Activated T-helper 9 cell treated with anti-CD3 and anti-CD28 coated beads, Interleukin-2, amount 50 U/mL, for 16 hours (primary cell): ENCODE results near the gene FUZ.
"Not testable (repeated sequence)": the region's sequence is repeated elsewhere in the genome, so short reads cannot be mapped to it uniquely, and the experiment has no call there.

Experiments used
- DNase-seq: peaks from one replicate; pipeline ENCODE4 v3.0.0-alpha.2; 2020; ENCODE audit warnings: low read depth

Gene FUZ

DNA sequence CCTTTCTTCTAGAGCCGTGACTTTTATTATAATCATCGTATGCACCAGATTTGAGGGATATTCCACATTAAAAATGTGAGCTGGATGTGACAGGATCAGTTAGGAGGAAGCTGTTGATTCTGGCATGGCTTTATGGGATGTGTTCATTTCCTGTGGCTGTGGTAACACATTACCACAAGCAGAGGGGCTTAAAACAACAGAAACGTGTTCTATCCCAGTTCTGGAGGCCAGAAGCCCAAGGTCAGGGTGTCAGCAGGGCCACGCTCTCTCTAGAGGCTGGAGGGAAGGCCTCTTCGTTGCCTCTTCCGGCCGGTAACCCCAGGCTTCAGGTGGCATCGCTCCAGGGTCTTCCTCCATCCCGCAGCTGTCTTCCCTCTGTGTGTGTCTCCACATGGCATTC, 19.5 kb upstream of the FUZ start:
- no peak for DNase-seq

DNA sequence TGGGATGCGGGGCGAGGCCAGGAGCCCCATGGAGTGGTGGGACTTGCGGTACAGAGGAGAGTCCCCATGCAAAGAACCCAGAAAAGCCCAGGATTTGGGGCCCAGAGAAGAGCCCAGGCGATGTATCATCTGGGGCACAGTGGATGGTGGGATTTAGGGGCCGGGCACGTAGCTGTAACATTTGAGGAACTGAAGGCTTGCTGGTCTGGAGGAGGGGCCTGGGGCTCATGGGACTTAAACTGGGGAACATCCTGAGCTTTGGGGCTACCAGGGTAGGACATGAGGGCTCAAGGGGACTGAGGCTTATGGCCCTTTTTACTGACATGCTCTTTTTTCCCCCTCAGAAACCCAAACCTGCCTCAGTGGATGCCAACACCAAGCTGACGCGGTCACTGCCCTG, 18.5 kb upstream of the FUZ start:
- DNase-seq: no peak

DNA sequence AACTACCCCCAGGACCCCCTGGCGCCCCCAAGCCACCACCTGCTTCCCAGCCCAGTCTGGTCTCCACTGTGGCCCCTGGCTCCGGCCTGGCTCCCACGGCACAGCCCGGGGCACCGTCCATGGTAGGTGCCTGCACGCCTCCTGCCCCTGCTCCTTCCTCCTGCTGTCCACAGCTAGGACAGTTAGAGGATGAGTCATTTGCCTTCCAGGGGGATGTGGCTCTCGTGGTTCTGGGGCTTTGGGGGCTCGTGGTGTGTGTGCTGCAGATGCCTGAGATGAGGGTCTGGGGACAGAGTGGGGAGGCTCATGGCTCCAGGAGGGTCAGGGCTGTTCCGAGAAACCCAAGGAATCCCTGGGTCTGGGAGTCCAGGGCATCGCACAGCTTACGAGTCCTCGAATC, 17.7 kb upstream of the FUZ start:
- no peak for DNase-seq

DNA sequence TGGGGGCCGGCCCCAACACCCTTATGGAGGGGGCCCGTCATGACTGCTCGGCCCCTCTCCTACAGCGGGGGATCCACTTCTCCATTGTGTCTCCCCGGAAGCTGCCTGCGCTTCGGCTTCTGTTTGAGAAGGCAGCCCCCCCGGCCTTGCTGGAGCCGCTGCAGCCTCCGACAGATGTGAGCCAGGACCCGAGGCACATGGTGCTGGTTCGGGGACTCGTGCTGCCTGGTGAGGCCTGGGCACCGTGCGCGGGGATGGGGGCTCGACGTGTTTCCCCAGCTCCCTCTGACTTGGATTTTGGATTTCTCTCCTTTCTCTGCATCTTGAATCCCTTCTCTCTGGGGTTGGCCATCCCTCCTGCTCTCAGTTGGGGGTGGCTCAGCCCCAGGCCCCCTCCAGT, 16.6 kb upstream of the FUZ start:
- DNase-seq: no peak

DNA sequence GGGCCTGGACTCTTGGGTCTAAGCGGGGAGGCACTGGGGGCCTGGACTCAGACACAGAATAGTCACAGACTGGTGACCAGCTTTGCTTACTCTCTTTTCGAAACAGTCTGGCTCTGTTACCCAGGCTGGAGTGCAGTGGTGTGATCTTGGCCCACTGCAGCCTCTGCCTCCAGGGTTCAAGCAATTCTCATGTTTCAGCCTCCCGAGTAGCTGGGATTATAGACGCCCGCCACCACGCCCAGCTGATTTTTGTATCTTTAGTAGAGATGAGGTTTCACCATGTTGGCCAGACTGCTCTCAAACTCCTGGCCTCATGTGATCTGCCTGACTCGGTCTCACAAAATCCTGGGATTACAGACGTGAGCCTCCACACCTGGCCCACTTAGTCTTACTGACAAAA, 16.1 kb upstream of the FUZ start:
- no peak for DNase-seq

DNA sequence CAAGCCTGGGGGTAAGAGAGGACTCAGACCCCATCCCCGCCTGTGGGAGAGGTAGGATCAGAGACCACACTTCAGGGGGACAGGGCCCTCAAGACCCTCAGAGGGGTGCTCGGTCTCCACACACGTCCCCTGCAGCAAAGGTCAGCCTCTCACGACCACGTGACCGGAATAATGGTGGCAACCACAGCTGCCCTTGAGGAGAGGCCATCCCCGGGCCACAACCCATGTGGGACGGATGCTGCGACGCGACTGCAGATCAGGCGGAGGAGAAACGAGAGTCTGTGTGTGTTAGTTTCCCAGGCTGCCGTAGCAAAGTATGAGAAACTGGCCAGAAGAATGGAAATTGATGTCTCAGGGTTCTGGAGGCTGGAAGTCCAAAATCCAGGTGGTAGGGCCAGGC, 13.9 kb upstream of the FUZ start:
- no peak for DNase-seq

DNA sequence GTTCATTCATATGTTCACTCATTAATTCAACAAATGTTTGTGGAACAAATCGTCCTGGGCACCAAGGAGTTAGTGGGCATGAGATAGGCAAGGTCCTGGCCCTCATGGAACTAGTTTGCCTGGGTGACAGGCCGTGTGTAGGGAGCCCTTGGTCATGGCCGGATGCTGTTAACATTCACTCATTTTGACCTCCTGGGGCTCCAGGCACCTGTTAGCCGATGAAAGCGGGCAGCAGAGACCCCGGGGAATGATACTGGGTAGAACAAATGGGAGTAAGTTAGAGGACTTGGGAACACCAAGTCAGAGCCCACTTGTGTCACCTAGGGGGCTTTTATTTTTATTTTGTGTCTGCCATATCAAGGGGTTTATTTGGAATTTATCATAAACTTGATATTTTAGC, 11.6 kb upstream of the FUZ start:
- no peak for DNase-seq

DNA sequence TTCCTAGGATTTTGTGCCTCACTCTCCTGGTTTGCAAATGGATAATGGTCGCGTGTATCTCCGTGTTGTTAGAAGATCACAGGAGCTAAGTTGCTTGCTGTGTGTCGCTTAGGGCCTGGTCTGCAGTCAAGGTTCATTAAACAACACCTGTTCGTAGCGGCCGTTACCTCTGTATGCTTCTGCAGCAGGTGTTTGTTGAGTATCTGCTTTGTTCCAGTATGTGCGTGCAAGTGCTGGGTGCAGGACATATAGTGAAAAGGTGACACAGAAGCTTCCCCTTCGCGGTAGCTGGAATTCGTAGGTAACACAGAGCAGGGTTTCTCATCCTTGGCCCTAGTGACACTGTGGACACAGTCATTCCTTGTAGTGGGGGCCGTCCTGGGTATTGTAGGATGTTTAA, 10.4 kb upstream of the FUZ start:
- no peak for DNase-seq

DNA sequence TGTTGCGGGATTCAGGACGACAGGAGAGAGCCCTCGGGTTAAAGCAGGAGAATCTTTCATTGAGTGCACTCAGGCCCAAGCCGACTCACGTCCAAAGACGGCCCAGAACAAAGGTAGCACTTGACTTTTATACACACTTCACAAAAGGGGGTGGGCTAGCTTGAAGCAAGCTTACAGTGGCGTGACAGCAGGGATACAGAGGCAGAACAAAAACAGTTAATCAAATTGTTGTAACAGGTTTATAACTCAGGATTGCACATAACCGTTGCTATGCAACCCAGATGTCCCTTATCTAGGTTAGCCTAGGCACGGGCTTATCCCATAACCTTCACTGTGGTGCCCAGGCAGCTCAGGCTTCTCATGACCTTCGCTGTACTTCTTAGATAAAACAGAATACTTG, 7.0 kb upstream of the FUZ start:
- no peak for DNase-seq

DNA sequence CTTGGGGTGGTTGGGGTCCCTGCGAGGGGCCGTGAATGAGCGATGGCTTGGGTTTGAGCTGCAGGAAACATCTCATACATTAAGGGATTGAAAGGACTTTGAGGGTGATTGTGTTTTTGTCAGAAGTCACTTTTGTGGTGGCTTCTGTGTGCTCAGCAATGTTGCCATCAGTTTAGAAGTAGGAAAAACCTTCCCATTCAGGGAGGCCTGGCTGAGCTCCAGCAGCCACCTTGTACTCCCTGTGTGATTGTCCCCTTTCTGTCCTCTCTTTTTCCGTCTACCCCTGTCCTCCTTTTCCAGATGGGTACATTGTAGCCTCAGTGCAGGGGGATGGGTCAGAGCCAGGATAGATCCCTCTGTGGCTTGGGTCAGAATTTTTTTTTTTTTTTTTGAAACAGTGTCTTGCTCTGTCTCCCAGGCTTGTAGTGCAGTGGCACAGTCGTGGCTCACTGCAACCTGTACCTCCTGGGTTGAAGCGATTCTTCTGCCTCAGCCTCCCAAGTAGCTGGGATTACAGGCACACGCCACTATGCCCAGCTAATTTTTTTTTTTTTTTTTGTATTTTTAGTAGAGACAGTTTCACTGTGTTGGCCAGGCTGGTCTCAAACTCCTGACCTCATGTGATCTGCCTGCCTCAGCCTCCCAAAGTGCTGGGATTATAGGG, 6.5 kb upstream of the FUZ start:
- not testable (repeated sequence) for DNase-seq

DNA sequence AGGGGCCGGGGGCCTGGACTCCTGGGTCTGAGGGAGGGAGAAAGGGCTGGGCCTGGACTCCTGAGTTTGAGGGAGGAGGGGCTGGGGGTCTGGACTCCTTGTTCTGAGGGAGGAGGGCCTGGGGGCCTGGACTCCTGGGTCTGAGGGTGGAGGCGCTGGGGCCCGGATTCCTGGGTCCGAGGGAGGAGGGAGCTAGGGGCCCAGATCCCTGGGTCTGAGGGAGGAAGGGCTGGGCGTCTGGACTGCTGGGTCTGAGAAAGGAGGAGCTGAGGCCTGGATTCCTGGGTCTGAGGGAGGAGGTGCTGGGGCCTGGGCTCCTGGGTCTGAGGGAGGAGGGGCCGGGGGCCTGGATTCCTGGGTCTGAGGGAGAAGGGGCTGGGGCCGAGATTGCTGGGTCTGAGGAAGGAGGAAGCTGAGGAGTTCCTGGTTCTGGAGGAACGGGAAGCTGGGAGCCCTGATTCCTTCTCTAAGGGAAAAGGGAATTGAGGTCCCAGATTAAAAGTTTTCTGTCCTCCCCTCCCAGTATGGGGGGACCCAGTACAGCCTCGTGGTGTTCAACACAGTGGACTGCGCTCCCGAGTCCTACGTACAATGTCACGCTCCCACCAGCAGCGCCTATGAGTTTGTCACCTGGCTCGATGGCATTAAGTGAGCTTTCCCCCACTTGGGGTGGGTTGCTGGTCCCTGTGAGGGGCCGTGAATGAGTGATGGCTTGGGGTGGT, 5.7 kb upstream of the FUZ start:
- DNase-seq: no peak

DNA sequence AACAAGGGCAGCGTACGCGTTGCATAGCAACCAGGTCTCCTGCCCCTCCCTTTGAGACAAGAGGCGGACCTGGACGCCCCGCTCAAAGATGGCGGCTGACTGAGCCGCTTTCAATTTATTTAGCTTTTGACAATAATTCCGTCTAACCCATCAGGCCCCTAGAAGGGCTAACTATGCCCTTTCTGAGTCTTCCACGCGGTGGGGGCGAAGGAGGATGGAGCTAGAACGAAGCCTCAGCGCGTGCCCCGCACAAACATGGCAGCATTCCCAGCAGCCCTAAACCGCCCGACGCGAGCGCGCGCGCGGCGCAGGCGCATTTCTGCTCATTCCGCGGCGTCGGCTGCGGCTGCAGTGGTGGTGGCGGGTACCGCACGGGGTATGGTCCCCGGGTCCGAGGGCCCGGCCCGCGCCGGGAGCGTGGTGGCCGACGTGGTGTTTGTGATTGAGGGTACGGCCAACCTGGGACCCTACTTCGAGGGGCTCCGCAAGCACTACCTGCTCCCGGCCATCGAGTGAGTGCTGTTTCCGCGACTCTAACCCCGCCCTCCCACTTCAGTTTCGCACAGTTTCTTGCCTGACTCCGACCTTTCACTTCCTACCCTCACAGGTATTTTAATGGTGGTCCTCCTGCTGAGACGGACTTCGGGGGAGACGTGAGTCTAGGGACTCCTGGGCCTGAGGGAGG, 5.0 kb upstream of the FUZ start, which contains the start of gene MED25:
TSS of gene MED25 (plus strand) at position 326 of the 685 bp plus-strand sequence. CDS start at position 379, 53 bp downstream.
- DNase-seq: peak; percentile 79

DNA sequence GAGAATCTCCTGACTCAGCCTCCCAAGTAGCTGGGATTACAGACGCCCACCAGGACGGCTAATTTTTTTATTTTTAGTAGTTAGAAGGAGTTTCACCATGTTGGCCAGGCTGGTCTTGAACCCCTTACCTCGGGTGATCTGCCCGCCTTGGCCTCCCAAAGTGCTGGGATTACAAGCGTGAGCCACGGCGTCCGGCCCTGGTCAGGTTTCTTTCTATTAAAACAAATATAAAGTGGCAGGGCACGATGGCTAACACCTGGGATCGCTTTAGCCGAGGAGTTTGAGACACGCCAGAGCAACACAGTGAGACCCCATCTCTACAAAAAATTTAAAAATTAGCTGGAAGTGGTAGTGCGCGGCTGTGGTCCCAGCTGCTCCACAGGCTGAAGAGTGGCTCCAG, 3.5 kb upstream of the FUZ start:
- no peak for DNase-seq

DNA sequence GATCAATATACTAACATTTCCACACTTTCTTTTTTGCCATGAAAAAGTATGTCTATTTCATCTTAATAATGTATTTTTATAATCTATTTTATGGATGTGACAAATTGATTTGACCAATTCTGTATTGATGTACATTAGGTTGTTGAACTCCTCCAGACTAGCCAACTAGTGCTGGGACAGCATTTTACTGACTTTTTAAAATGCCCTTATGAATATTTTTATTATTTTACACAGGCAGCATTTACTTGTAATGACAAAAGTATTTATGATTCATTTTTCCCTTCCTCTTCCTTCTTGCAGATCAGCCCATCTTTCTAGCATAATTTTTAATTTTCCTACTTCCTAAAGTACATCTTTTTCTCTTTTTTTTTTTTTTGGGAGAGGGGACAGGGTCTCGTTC, 918 bp upstream of the FUZ start:
- DNase-seq: no peak

DNA sequence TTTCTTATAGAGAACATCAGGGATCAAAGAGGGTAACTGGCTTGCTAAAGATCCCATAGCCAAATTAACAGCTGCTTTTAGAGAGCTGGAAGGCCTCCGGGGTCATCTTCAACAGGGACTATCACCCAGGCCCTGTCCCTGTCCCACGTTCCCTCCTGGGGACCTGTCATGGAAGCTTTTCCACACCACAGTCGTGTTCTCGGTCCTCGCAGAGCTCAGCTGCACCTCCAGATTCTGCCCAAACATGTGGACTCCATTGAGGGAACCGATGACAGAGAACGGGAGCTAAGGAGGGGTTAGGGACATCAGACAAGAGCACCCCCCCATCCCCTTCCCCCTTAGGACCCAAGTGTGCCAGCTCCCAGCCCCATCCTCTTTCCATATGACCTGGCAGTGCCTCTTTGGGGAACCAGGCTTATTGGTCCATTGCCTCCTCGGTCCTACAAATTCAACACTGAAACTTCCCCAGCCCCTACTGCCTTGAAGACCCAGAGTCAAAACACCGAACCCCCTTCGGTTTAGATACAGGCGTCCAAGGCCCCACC, 568 bp downstream of the FUZ start:
- no peak for DNase-seq

DNA sequence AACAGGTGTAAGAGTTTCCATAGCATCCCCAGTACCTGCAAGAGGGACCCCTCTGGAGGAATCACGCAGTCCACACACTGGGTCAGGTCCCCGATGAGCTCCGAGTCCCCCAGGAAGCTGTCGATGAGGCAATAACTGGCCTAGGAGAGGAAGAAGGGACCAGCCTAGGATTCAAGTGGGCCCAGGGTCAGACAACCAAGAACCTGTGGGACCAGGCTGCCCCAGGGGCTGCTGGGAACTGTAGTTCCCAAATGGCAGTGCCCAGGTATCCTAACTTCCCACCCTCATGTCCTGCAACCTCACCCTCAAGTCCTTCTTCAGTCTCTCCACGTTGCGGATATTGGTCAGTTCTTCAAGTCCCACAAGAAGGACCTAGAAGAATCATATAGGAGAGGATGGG, 1.8 kb downstream of the FUZ start:
- no peak for DNase-seq

DNA sequence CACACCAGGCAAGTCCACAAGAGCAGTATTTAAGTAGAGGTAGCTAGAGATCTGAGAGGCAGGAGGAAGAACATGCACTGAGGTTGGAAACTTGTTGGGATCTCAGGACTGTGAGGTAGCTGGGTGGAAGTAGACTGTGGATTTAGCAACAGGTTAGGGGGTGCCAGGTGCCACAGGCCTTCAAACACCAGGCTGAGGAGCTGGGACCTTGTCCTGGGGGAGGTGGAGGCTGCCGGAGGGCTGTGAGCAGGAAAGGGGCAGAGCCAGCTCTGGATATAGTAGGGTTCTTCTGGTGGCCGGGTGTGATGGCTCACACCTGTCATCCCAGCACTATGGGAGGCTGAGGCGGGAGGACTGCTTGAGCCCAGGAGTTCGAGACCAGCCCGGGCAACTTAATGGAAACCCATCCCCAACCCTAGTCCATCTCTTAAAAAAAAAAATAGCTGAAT, 3.1 kb downstream of the FUZ start:
- no peak for DNase-seq

DNA sequence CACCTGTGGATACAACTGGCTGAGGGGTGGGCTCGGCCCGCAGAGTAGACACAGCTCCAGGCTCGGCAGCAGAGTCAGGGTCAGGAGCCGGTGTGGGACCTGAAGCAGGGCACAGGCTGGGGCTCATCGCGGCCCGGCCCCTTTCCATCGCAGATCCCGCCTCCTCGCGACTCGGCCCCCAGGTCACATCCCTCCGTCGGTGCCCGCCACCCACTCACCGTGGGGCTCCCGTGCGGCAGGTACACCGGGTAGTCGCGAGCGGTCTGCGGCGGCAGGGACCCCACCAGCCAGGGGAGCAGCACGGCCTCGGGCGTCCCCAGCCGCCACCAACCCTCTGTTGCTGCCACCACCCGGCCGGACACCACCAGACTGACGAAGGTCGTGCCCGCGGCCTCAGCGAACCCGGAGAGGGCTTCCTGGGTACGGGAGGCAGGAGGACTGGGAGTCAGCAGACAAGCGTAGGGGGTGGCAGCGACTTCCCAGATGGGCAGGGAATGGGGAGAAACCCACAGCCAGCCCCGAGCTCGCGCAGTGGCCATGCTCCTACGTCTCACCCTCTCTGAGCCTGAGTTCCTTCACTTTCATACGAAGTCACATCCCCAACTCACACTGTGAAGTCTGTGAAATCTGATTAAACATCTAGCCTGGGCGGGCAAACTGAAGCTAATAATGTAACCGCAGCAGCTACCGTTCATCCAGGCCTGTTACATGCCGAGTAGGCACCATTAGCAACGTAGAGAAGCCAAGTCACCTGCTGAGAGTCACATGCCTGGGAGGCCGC, 3.7 kb downstream of the FUZ start:
- DNase-seq: peak; percentile 30

DNA sequence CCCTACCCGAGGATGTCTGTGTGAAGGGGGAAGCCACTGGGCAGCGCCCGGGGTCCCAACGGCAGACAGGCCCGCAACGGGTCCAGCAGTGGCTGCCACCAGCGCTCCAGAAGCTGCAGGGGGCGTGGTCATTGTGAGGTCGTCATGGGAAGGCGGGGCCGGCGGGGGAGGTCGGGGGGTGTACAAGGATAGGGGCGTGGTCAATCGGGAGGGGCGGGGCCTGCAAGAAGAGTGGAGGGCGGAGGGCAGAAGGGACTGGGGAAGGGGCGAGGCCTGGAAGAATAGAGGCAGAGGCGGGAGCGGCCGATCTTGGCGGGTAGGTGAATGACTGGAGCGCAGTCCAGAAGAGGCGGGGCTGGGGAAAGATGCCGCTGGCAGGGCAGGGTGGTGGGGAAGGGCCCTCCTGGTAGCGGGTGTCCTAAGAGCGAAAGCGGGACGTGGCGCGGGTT, 4.4 kb downstream of the FUZ start:
- DNase-seq: peak; percentile 77

DNA sequence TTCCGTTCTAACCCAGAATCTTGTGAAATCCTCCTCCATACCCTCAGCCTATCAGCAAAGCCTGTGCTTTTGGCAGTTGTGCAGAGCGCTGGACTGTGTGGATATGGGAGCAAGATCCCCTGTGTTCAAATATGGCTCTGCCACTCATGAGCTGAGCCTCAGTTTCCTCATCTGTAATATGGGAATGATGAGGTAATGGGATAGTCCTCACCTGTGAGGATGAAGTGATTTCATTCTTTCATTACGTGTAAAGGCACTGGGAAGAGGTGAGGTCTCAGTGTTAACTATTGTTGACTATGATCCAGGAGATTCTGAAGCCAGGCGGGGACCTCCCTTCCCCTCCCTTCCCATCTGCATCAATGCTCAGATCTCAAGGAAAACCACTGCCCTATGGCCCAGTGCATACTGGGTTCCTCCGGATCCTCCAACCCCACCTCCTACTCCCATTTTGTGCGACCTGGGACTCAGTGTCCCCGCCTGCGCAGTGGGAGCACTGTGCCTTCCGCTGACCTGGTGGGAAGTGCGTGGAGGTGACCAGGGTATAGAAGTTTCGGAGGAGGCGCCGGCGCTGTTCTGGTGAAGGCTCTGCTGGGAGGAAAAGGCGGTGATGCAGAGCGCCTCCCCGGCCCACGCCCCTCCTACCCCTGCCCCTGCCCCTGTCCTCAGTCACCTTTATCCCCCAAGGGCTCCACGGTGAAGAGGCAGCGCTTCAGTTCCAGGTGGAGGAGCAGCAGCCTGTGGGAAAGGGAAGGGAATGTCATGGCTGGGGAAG, 5.0 kb downstream of the FUZ start:
- DNase-seq: no peak
